HEK293T (cell line): ENCODE results near the gene SOX6.

Experiments used
- CTCF ChIA-PET: fragments of 350-600 bp; formaldehyde crosslinking; extraction: SDS; loops from one replicate; lab custom pipeline; 2021; ENCODE audit warnings: antibody characterized with exemption, inconsistent platforms; lab: Yijun Ruan, JAX
- POLR2A ChIA-PET: fragments of 350-600 bp; formaldehyde crosslinking; extraction: SDS; loops from one replicate; lab custom pipeline; 2020; ENCODE audit warnings: antibody characterized with exemption, inconsistent platforms; lab: Yijun Ruan, JAX
- DNase-seq: peaks from one replicate; pipeline ENCODE4 v3.0.0; 2012; ENCODE audit warnings: mixed read lengths; ENCODE audit errors: extremely low spot score
- ARNT ChIP-seq: fragments of 450-650 bp; IDR thresholded peaks from 2 replicates; pipeline ENCODE4 v1.6.1; 2017; ENCODE audit warnings: mild to moderate bottlenecking
- BHLHE40 ChIP-seq: fragments of 450-650 bp; IDR thresholded peaks from 2 replicates; pipeline ENCODE4 v1.6.1; 2016; ENCODE audit warnings: mild to moderate bottlenecking, moderate library complexity, borderline replicate concordance
- CTBP1 ChIP-seq: fragments of 450-650 bp; IDR thresholded peaks from 2 replicates; pipeline ENCODE4 v1.6.1; 2016; ENCODE audit warnings: borderline replicate concordance
- ELF4 ChIP-seq: fragments of 450-650 bp; IDR thresholded peaks from 2 replicates; pipeline ENCODE4 v1.6.1; 2017; ENCODE audit warnings: antibody characterized with exemption
- FOXA1 ChIP-seq: fragments of 450-650 bp; IDR thresholded peaks from 2 replicates; pipeline ENCODE4 v1.6.1; 2016; ENCODE audit warnings: mild to moderate bottlenecking
- FOXK2 ChIP-seq: fragments of 450-650 bp; IDR thresholded peaks from 2 replicates; pipeline ENCODE4 v1.6.1; 2016; ENCODE audit warnings: mild to moderate bottlenecking
- FOXM1 ChIP-seq: fragments of 450-650 bp; IDR thresholded peaks from 2 replicates; pipeline ENCODE4 v1.6.1; 2017; ENCODE audit warnings: mild to moderate bottlenecking, borderline replicate concordance
- HDGF ChIP-seq: fragments of 450-650 bp; IDR thresholded peaks from 2 replicates; pipeline ENCODE4 v1.6.1; 2017; ENCODE audit warnings: antibody characterized with exemption, borderline replicate concordance
- L3MBTL2 ChIP-seq: fragments of 450-650 bp; conservative IDR thresholded peaks from 2 replicates; pipeline ENCODE4 v1.6.1; 2016; ENCODE audit warnings: mild to moderate bottlenecking
- LEF1 ChIP-seq: fragments of 450-650 bp; IDR thresholded peaks from 2 replicates; pipeline ENCODE4 v1.6.1; 2017; ENCODE audit warnings: mild to moderate bottlenecking, borderline replicate concordance
- NFRKB ChIP-seq: fragments of 450-650 bp; IDR thresholded peaks from 2 replicates; pipeline ENCODE4 v1.6.1; 2016; ENCODE audit warnings: mild to moderate bottlenecking, moderate library complexity
- SP1 ChIP-seq: fragments of 450-650 bp; IDR thresholded peaks from 2 replicates; pipeline ENCODE4 v1.6.1; 2017
- SUZ12 ChIP-seq: fragments of 450-650 bp; IDR thresholded peaks from 2 replicates; pipeline ENCODE4 v1.6.1; 2016; ENCODE audit warnings: mild to moderate bottlenecking
- TARDBP ChIP-seq: fragments of 450-650 bp; IDR thresholded peaks from 2 replicates; pipeline ENCODE4 v1.6.1; 2016
- ZNF384 ChIP-seq: fragments of 450-650 bp; IDR thresholded peaks from 2 replicates; pipeline ENCODE4 v1.6.1; 2016
- TF ChIP-seq, protein P1 (sequence below): fragments of 450-650 bp; IDR thresholded peaks from 2 replicates; pipeline ENCODE4 v1.6.1; 2016

The SOX6 gene

GRCh38 chr11:16271258-16271657 lies 85.1 kb downstream of the SOX6 start:
- DNase-seq = no peak
- ChIA-PET CTCF (no interaction called here), POLR2A (no interaction called here)
- TF ChIP-seq ZNF384 (no peak), HDGF (no peak), ELF4 (no peak), FOXA1 (no peak), BHLHE40 (no peak)

DNA sequence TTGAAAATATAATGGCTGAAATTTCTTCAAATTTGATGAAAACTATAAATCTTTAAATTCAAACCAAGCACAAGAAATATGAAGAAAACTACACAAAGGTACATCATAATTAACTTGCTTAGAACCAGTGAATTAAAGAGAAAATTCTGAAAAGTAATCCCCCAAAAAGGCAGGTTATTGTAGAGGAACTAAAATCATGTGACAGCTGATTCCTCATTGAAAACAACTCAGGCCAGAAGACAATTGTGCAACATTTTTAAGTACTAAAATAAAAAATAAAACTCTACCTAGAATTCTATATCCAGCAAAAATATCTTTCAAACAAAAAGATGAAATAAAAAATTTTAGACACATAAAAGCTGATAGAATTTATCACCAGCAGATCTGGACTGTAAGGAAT lies 90.3 kb downstream of the SOX6 start:
- TF ChIP-seq HDGF = no peak
- no peak for TF ChIP-seq NFRKB
- TF ChIP-seq SP1 = no peak
- no peak for TF ChIP-seq FOXM1
- POLR2A ChIA-PET = no interaction called here
- CTCF ChIA-PET = no interaction called here
- no peak for DNase-seq

DNA sequence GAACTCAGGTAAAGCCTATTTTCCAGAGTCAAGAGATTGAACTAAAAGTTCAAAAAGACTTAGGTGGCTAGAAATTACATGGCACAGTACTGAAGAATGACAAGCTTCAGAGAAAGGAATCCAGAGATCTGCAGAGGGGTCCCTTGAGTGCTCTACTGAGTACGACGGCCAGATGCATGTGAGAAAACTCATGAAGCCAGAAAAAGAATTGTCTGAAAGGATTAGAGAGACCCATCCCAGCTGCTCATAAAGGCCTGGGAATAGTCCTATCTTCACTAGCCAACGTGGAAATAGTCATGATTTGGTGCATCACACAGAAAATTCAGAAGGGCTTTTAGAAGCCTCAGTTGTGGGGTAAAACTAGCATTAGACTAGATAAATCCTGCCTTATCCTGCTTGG lies 91.3 kb downstream of the SOX6 start:
- POLR2A ChIA-PET = interaction anchor here (0.5 kb wide), 1 partner anchor 1089 kb away, joined by 3 read pairs; no protein-coding TSS in a partner anchor
- TF ChIP-seq TARDBP (no peak), BHLHE40 (no peak), ARNT (no peak), LEF1 (no peak), SUZ12 (no peak), NFRKB (no peak), ELF4 (no peak), FOXA1 (no peak), FOXM1 (no peak), FOXK2 (no peak), L3MBTL2 (no peak), ZNF384 (no peak), SP1 (no peak)
- TF ChIP-seq, protein P1, sequence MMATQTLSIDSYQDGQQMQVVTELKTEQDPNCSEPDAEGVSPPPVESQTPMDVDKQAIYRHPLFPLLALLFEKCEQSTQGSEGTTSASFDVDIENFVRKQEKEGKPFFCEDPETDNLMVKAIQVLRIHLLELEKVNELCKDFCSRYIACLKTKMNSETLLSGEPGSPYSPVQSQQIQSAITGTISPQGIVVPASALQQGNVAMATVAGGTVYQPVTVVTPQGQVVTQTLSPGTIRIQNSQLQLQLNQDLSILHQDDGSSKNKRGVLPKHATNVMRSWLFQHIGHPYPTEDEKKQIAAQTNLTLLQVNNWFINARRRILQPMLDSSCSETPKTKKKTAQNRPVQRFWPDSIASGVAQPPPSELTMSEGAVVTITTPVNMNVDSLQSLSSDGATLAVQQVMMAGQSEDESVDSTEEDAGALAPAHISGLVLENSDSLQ = no peak
- DNase-seq = no peak
- CTCF ChIA-PET = no interaction called here

GRCh38 chr11:16262645-16262955 lies 93.7 kb downstream of the SOX6 start:
- DNase-seq = no peak
- TF ChIP-seq FOXK2 (no peak), SUZ12 (no peak), CTBP1 (no peak), FOXM1 (no peak), HDGF (no peak), FOXA1 (no peak), SP1 (no peak), ELF4 (no peak), ZNF384 (no peak), TARDBP (no peak), LEF1 (no peak)
- TF ChIP-seq, protein P1 = no peak
- ChIA-PET POLR2A (no interaction called here), CTCF (no interaction called here)

DNA sequence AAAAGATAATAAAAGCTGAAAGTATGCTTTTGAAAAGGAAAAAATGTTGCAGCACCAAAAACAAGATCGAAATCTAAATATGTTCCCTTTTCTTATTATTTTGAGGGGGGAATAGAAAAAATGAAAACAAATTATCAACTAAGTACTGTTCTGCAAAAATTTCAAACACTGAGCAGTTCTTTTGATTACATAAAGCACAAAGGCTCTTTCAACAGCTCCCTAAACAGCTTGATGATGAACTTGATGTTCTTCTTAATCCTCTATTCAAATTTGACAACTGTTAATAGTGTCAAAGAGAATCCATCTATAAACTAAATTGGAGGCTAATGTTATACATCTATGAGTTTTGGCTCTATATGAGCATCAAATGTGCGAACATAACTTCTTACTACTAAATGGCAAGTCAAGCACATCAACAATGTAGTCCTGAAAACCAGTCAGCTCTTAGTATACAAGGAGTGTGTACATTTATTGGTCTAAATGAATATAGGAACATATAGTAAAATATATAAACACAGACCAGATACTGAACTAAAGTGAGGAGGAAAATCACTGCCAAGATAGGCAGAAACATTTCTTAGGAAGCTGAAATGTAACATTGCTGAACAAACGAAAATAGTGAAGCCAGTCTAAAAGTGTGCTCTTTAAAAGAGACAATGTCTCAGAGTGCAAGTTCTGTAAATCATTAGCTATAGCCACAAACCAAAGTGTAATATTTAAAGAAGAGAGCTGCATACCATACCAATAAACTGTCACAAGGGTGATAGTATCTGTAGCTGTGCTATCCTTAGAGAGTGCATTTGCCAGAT lies 94.3 kb downstream of the SOX6 start:
- POLR2A ChIA-PET = no interaction called here
- TF ChIP-seq FOXA1 = no peak
- CTCF ChIA-PET = interaction anchor here (0.7 kb wide), 1 partner anchor 11 kb away, joined by 5 read pairs; no protein-coding TSS in a partner anchor
- no peak for DNase-seq

GRCh38 chr11:16252373-16252772 lies 104.0 kb downstream of the SOX6 start:
- ChIA-PET POLR2A (no interaction called here), CTCF (interaction anchor here (1.0 to 1.3 kb wide), 3 partner anchors 10 to 361 kb away, joined by 3 to 4 read pairs (median 4); no protein-coding TSS in a partner anchor)
- TF ChIP-seq SUZ12 = no peak
- DNase-seq = peak; percentile 20

GRCh38 chr11:16248248-16248647 lies 108.1 kb downstream of the SOX6 start:
- POLR2A ChIA-PET = no interaction called here
- DNase-seq = no peak
- TF ChIP-seq, protein P1 = no peak
- TF ChIP-seq NFRKB (no peak), HDGF (no peak), CTBP1 (no peak)
- CTCF ChIA-PET = no interaction called here
